Activated naive CD4-positive, alpha-beta T cell treated with anti-CD3 and anti-CD28 coated beads, Interleukin-2, amount 50 U/mL, for 72 hours (primary cell): ENCODE results near the gene FAM78A. TPM values are rescaled to one million over a fixed set of nuclear protein-coding genes. Genes with fewer than 3 reads are reported as not detected.
A peak's percentile ranks its signal among the peaks of the same experiment; 100 is the strongest.

Source experiments
- ATAC-seq, 2 donors: fragments of 150-1000 bp; cut with Tn5 transposase; 2 replicates each; pipeline ENCODE4 v1.10.0; 2021; ENCODE audit warnings: mild to moderate bottlenecking in 2 of 2, moderate library complexity in 2 of 2
- DNase-seq, 2 donors: peaks; one replicate each; pipeline ENCODE4 v3.0.0; 2021 to 2022; ENCODE audit warnings: low spot score in 2 of 2
- H3K27ac Mint-ChIP-seq, 2 donors: one replicate each; pipeline ENCODE4 v1.8.0; 2022; ENCODE audit warnings: mild to moderate bottlenecking in 2 of 2, mixed read lengths in 2 of 2
- H3K36me3 Mint-ChIP-seq, 2 donors: one replicate each; pipeline ENCODE4 v1.8.0; 2022; ENCODE audit warnings: mixed read lengths in 2 of 2
- H3K9me3 Mint-ChIP-seq, 2 donors: one replicate each; pipeline ENCODE4 v1.8.0; 2022; ENCODE audit warnings: mixed read lengths in 2 of 2
- total RNA-seq, 2 donors: library from RNA; stranded (reverse); gene quantifications; one replicate each; pipeline ENCODE4 v1.2.3, GENCODE V29; 2022

FAM78A gene
- total RNA-seq, 2 donors from 2014 or later, result 23.0 to 45.7 TPM

- no peaks in the 10 kb centered on the region for H3K36me3 Mint-ChIP-seq
- no peaks in the 10 kb centered on the region for H3K9me3 Mint-ChIP-seq
- DNase-seq (no peak), ATAC-seq (no peak)
- H3K27ac Mint-ChIP-seq, result no peak overlapping the region
Observed at GRCh38 chr9:131290036-131290766, 13.9 kb upstream of the FAM78A start.

GRCh38 chr9:131289301-131290035 is 13.2 kb upstream of the FAM78A start, which contains the start of gene PLPP7:
Gene PLPP7 (plus strand): TSS chr9:131289723. CDS start chr9:131289998, 275 bp downstream.
- Mint-ChIP-seq H3K9me3 (no peaks in the 10 kb centered on the region), H3K36me3 (no peaks in the 10 kb centered on the region), H3K27ac (no peak within 1 kb of the TSS)
- ATAC-seq (peak; percentile 14 to 30), DNase-seq (no peak)

DNA sequence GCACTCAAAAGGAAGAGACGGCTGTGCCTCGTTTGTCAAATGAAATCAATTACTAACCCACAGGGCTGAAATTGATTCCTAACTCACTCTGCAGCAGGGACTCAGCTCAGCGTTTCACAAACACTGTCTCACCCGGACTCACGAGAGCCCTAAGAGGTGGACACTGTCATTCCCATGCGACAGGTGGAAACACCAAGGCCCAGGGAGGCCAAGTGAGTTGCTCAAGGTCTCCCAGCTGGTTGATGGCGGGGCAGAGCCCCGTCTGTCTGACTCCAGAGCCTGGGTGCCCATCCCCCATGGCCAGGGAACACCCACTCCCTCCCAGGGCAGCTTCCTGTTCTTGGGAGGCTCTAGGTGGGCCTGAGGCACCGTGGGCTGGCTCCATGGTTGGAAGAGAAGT is 11.9 kb upstream of the FAM78A start:
- no peak for DNase-seq
- Mint-ChIP-seq H3K9me3 (no peaks in the 10 kb centered on the region), H3K27ac (peak overlapping the region in 1 of 2 donors; percentile 33), H3K36me3 (no peaks in the 10 kb centered on the region)
- ATAC-seq, result no peak

DNA sequence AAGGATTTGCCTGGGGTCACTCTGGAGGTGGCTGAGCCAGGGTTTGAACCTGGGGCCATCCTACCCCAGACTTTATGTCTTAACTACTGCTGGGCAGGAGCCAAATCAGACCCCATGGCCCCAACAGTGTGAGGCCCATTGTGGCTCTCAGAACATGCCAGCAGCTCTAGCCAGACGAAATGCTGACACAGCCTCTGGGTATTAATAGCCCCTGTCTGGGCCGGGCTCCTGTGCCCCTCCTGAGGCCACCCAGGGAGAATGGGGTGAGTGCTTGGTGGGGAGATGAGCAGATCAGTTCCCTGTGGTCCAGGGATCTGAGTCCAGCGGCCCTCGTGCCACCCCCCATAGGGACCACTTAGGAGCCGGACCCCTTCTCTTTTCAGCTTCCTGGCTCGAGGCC is 11.0 kb upstream of the FAM78A start:
- Mint-ChIP-seq H3K27ac (no peak overlapping the region), H3K9me3 (no peaks in the 10 kb centered on the region), H3K36me3 (no peaks in the 10 kb centered on the region)
- DNase-seq (no peak), ATAC-seq (no peak)

DNA sequence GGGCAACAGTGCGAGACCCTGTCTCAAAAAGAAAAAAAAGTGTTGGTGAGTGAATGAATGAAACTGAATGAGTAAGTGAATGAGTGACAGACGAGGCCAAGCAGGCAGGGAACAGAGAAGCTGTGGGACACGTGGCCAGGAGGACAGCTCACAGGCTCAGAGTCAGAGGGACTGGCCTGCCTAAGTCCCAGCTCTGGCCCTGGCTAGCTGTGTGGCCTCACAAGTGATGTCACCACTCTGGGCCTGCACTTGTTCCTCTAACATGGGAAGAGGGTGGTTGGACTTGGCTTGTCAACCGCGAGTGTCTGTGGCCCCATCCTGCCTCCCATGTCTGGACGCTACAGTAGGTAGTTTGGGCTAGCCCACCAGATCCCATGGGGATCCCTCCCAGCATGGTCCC is 8.5 kb upstream of the FAM78A start:
- Mint-ChIP-seq H3K36me3 (no peaks in the 10 kb centered on the region), H3K9me3 (no peaks in the 10 kb centered on the region), H3K27ac (no peak overlapping the region)
- DNase-seq, result no peak
- peak in 1 of 2 donors; percentile 80 for ATAC-seq

DNA sequence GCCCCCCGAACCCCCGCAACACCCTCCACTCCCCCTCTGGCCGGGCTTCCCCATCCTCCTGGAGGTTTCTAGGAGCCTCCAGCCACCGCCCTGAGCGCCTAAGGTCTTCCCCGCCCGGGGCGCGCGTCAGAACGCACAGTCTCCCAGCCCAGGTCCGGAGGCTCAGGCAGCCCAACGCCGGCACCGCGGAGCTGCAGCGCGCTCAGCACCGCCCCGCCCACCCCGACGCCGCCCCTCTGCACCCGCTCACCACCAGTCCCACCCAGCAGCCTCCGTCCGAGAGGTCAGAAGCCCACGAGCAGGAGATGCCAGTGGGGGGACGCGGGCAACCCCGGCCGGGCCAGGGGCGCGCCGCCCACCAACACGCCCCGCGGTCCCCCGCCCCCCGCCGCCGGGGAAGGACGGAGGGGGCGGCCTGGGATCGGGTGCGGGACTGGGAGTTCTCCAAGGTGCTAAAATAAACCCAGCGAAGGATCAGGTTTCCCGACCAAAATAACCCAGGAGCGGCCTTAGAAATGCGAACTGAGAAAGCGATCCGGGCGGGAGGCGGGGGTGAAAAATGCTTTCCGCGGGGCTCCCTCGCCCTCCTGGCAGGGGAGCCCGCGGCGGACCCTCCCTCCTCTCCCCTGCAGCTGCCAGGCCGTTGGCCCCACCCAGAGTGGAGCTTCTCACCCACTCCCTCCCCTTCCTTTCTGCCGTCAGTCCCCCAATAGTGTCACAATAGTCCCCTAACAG is 6.5 kb upstream of the FAM78A start:
- Mint-ChIP-seq H3K36me3 (no peaks in the 10 kb centered on the region), H3K9me3 (no peaks in the 10 kb centered on the region), H3K27ac (no peak overlapping the region)
- ATAC-seq, result no peak
- DNase-seq, result no peak

DNA sequence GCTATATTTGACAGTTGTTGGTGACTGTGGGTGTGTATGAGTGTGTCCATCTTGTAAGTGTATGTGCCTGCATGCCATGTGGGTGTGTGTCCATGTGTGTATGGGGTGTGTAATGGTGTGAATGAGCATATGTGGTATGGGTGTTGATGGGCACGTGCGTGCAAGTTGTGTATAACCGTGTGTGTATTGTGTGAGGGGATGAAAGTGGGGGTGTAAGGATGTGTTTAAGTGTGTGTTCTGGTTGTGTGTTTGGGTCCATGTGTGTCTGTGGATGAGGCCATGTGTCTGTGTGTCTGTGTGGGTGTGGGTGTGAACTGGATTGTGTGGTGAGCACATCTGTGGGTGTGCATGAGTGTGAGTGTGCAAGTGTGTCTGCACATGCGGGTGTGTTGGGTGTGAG is 5.9 kb upstream of the FAM78A start:
- no peaks in the 10 kb centered on the region for H3K36me3 Mint-ChIP-seq
- no peak overlapping the region for H3K27ac Mint-ChIP-seq
- no peak for DNase-seq
- ATAC-seq, result no peak
- H3K9me3 Mint-ChIP-seq, result no peaks in the 10 kb centered on the region

DNA sequence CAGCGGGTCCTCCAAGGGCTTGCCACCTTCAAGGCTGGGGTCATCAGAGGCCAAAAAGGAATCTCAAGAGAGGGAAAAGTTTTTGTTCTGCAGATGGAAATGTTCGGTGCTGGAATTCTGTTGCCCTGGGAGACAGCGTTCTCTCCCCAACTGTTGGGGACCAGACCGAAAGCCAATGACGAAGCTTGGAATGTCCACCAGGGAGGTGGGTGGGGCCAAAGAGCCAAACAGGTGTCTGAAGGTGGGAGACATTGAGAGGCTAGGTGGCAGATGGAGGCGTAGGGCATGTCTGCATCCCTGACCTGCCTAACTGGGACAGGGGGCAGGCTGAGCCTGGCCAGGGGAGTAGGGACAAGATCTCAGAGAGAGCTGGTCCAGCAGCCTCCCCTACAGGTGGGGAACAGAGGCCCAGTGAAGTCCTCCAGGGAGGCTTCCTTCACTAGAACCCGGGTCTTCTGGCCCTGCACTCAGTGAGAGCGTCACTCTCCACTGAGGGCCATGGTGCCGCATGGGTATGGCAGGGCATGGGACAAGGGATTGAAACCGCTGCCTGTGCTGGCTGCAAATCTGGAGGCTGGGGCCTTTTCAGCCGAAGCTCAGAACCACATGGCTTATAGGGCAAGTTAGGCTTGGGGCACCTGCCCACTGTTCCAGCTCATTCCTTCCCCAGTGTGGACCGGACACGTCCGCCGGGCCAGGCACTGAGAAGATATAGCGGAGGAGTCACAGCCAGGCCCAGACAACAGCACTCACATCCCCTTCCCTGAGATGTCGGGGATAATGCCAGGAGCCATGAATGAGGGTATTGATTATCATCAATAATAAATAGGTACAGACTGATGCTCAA is 5.0 kb upstream of the FAM78A start:
- no peak for ATAC-seq
- H3K9me3 Mint-ChIP-seq, result no peaks in the 10 kb centered on the region
- no peak overlapping the region for H3K27ac Mint-ChIP-seq
- DNase-seq, result no peak
- H3K36me3 Mint-ChIP-seq, result peaks cover 2% of the 10 kb centered on the region in 2 donors

- Mint-ChIP-seq H3K36me3 (peaks cover 9% of the 10 kb centered on the region in 2 donors), H3K27ac (no peak overlapping the region), H3K9me3 (no peaks in the 10 kb centered on the region)
- no peak for DNase-seq
- no peak for ATAC-seq
Observed at GRCh38 chr9:131280660-131281059, 4.3 kb upstream of the FAM78A start.

DNA sequence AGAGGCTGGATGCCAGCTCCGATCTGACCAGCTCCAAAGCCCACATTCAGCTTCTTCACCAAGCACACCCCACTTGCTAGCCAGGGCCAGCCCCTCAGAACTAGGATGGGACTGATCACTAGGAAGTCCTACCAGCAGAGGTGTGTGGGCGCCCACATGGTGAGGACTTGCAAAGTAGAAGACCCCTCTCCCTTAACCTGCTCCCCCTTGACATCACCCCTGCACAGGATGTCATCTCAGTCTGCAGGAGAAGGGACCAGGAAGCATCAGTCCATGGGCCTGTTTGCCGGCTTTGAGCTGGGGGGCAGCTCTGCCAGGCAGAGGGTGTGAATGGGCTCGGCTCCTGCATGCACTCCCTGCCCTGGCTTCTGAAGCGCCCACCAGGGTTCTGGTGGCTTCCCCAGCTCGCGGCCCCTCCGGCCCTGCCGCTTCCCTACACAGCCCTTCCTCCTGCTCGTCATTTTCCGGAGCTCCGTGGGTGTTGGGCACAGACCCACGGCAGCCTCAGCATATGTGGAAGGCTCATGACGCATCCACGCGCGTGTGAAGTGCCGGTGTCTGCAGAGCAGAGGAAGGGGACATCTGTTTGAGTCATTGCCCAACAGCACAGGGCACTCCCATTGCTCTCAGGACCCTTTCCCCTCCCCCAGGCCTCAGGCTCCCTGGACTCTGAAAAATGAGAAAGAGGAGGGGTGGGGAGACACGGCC is 3.7 kb upstream of the FAM78A start:
- no peak for ATAC-seq
- peaks cover 15% of the 10 kb centered on the region in 2 donors for H3K36me3 Mint-ChIP-seq

GRCh38 chr9:131279196-131279862 is 3.0 kb upstream of the FAM78A start:
- DNase-seq, result no peak
- H3K36me3 Mint-ChIP-seq, result peaks cover 22% of the 10 kb centered on the region in 2 donors
- no peaks in the 10 kb centered on the region for H3K9me3 Mint-ChIP-seq
- ATAC-seq, result no peak
- H3K27ac Mint-ChIP-seq, result no peak overlapping the region

More for the DNA sequence above, 3.7 kb upstream of the FAM78A start:
- DNase-seq, result no peak
- Mint-ChIP-seq H3K27ac (no peak overlapping the region), H3K9me3 (no peaks in the 10 kb centered on the region)

DNA sequence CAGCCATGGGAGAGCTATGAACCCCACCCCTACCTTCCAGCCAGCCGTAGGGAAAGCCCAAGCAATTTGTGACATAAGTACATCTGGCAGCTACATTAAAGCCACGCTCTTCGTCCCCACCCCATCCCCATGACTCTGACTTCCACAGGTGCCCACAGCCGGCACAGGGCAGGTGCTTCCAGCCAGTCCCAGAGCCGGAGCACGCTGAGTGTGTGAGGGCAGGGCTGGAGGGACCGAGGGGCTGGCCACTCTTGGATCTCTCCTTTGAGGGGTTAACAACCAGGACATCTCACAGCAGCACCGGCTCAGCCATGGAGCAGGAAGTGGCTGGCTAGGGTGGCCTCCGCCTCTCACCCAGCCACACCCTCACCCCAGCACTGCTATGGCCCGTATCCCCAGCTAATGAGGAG is 2.4 kb upstream of the FAM78A start:
- H3K9me3 Mint-ChIP-seq, result no peaks in the 10 kb centered on the region
- peaks cover 28% of the 10 kb centered on the region in 2 donors for H3K36me3 Mint-ChIP-seq
- DNase-seq, result peak in 1 of 2 donors; percentile 29
- ATAC-seq, result no peak
- H3K27ac Mint-ChIP-seq, result no peak overlapping the region

GRCh38 chr9:131277910-131278701 is 1.8 kb upstream of the FAM78A start:
- Mint-ChIP-seq H3K27ac (peak overlapping the region in 1 of 2 donors; percentile 88), H3K36me3 (peaks cover 34% of the 10 kb centered on the region in 2 donors), H3K9me3 (no peaks in the 10 kb centered on the region)
- ATAC-seq (peak; percentile 3 to 63), DNase-seq (peak in 1 of 2 donors; percentile 59)

DNA sequence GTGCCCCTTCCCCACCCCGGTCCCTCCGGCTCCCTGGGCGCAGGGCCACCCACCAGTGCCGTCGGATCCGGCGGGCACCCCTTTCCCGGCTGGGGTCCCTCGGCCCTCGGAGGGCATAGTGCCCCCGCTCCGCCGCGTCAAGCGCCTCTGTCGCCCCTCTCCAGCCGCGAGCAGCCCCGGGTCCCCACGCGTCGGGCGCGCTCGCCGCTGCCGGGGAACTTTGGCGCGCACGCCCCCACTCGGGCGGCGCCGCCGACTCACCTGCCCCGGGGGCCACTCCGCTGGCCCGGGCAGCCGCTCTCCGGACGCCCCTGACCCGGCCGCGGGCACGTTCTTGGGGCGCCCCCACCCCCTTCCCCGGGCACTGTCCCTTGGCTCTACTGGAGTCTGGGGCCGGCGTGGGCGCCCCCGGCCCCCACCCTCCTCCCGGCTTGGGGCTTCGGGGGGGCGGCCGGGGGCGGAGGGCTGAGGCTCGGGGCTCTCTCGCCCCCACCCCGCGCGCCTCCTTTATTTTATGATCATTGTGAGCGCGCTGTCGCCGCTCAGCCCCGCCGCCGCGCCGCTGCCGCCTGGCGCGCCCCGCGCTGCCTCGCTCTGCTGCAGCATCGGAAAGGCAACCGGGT is 1.1 kb upstream of the FAM78A start:
- Mint-ChIP-seq H3K27ac (no peak overlapping the region), H3K36me3 (peaks cover 39 to 41% of the 10 kb centered on the region in 2 donors), H3K9me3 (no peaks in the 10 kb centered on the region)
- ATAC-seq (peak in 1 of 2 donors; percentile 3), DNase-seq (peak in 1 of 2 donors; percentile 31)
